NOMO-1 (cell line): ENCODE data around the gene LRP1B.

Experiments used
- DNase-seq, 2 experiments: peaks; one replicate each; lab custom pipeline; 2025; ENCODE audit not compliant: unreplicated experiment in 2 of 2; lab: John Stamatoyannopoulos, UW

LRP1B gene

GRCh38 chr2:140791802-140792201, 1339.0 kb downstream of the LRP1B start:
- DNase-seq, result no peak

DNA sequence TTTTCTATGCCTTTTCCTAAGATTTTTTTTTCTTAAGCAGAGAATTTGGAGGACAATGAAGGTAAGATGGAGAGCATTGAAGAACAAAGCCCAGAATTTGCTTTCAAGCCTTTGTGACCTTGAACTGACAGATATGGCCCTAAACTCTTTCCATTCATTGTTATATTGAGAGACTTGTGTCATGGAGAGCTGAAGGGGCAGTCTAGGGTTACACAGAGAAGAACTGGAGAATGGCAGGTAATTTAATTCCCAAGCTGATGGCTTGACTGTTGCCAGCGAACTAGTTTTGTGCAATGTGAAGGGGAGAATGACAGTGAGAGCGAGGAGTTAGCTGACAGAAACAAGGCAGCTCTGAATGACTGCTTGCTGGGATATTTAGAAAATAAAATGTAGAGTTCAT, 1344.2 kb downstream of the LRP1B start:
- DNase-seq, result no peak

DNA sequence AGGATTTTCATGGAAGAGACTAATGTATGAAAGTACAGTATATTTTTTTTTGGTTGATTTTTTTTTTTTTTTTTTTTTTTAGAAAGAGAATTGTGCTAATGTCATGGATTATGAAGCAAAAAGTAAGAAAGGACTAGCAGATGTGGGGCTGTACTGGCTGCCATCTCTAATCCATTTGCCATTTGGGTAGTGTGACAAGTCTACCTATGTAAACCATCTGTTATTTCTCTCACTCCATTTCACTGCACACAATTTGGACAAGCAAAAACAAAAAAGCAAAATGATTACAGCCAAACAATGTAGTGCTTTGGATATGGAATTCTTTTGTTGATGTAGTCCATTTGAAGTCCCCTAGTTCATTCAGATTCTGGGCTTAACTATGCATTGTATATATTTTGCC, 1355.4 kb downstream of the LRP1B start:
- DNase-seq, result no peak

- DNase-seq, result no peak
Measured at GRCh38 chr2:140770645-140771044, 1360.2 kb downstream of the LRP1B start.

- DNase-seq, result no peak
Measured at GRCh38 chr2:140761807-140762206, 1369.0 kb downstream of the LRP1B start.

- no peak for DNase-seq
Measured at GRCh38 chr2:140759426-140760156, 1371.2 kb downstream of the LRP1B start.

- no peak for DNase-seq
Measured at GRCh38 chr2:140747665-140748064, 1383.2 kb downstream of the LRP1B start.

- no peak for DNase-seq
Measured at GRCh38 chr2:140747090-140747489, 1383.7 kb downstream of the LRP1B start.

DNA sequence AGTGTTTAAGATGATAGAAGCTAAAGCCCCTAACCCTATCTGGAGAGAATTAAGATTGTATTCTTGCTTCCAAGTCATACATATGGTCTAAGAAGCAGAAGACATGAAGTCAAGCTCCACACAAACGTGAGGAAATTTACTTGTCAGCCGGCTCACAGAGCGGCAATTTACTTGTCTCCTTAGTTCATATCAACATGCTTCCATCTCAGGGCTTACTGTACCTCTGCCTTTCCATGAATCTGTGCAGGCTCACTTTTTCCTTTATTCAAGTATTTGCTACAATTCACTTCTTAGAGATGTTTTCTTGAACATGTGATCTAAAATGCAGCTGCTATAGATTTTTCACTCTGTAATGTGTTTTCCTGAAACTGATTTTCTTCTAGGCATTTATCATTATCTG, 1386.4 kb downstream of the LRP1B start:
- DNase-seq, result no peak

DNA sequence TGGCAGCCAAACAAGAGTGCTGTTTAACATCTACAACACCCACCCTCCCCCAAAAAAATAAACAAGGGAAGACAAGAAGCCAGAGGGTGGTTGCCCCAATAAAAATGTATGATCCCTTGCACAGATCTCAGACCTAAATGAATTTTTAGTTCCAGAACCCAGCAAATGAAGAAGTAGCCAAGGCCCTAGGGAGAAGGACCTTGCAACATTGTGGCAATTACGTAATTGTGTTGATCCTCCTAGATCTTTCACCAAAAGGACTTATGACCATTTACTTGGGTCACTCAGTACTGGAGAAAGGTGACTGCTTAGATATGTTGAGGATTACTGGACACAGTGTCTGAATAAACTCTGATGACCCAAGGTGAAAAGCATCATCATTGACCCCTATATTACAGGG, 1393.8 kb downstream of the LRP1B start:
- DNase-seq, result peak; percentile 65 to 67

DNA sequence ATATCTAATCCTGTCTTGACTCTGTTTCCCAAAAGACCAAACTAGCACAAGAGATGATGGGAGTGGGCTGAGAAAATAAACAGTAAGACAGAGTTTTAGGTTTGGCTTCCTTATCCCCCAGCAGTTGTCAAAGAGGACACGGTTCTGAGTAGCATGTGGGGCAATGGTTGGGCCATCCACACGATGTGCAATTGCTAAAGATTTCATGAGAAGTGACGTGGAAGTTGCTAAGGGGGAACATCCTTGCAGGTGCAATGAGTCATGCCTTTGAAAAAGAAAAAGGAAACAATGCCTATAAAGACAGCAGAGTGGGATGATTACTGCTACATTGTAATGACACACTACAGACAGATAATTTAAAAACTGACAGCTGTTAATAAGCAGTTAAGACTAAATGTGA, 1395.8 kb downstream of the LRP1B start:
- DNase-seq, result peak; percentile 86 to 88

- DNase-seq, result peak in 1 of 2 experiments; percentile 3
Measured at GRCh38 chr2:140718999-140719398, 1411.8 kb downstream of the LRP1B start.

DNA sequence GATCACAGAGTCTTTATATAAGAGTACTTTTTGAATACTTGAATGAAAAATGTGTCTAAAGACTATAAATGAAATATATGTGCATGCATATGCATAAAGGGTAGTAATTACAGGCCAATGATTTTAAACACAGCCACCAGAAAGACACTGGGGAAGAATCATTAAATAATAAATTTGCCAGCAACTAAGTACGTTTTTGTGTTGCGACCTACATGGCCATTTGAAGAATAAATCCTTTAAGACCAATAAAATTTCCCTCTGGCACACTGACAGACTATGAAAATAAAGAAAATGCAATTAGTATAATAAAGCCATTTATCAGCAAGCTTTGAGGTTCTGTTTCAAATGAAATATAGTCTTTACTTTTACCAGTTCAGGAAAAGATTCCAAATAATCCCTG, 1413.3 kb downstream of the LRP1B start:
- DNase-seq, result no peak

DNA sequence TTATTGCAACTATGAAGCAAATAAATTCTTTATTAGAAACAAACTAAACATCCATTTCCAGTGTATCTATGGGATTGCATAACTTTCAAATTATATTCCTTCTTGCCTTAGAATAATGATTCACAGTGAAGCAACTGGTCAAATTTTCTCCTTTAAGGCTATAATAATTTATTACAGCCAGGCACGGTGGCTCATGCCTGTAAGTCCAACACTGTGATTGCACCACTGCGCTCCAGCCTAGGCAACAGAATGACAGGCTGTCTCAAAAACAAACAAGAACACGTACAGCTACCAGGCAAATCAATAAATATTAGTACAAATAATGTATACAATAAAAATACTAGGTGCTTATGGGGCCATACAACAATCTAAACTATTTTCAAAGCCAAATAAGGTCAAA, 1416.2 kb downstream of the LRP1B start:
- DNase-seq, result peak in 1 of 2 experiments; percentile 16

DNA sequence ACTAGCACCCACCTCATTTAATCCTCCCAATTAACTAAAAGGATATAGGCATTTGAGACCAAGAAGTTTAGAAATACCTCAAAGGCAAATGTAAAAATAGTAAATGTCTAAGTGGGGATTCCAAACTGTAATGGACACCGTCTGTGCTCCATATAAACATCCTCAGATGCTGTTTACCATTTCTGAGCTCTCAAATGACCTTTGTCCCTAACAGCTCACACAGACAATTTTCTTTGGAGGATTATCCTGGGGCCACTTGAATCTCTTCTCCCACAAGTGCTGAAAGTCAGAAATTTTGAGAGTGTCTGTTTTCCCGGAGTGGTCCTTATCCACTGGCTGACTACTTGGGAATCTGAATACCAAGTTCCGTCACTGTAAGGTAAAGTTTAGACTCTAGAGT, 1418.9 kb downstream of the LRP1B start:
- DNase-seq, result no peak

DNA sequence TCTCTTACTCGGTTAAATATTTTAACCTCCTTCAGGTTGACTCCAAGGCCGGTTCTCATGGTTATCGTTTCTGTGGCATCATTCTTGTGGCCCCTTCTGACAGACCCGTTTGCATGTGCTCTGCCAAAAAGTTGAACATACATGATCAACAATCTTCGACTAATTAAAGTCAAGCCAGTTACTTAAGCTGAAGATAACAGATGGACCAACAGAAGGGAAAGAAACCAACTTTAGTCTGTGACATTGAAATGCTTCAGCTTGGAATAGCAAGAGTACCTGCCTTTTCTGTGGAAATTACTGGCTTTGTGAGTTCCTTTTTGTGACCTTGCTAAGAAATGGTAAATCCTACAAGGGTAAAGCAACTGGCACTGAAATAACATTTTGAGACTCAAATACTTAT, 1429.1 kb downstream of the LRP1B start:
- DNase-seq, result no peak

- no peak for DNase-seq
Measured at GRCh38 chr2:140698636-140699035, 1432.2 kb downstream of the LRP1B start.

- DNase-seq, result no peak
Measured at GRCh38 chr2:140696449-140696848, 1434.4 kb downstream of the LRP1B start.

GRCh38 chr2:140695155-140695554, 1435.7 kb downstream of the LRP1B start:
- peak; percentile 74 to 85 for DNase-seq

DNA sequence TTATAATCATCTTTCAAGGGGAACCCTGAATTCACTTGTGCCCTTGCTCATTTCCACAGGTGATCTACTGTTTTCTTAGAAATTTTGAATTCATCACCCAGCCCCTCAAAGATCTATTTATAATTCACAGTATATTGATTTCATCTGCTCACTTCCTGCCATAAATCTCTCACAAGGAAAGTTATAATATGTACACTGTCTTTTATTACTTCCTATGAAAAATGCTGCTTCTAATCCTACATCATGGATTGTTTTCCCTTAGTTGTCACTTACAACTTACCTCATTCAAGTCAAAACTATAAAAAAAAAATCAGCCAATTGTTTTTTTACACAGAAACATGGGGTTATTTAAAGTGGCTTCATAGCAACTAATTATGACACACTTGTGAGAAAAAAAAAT, 1443.0 kb downstream of the LRP1B start:
- DNase-seq, result no peak

DNA sequence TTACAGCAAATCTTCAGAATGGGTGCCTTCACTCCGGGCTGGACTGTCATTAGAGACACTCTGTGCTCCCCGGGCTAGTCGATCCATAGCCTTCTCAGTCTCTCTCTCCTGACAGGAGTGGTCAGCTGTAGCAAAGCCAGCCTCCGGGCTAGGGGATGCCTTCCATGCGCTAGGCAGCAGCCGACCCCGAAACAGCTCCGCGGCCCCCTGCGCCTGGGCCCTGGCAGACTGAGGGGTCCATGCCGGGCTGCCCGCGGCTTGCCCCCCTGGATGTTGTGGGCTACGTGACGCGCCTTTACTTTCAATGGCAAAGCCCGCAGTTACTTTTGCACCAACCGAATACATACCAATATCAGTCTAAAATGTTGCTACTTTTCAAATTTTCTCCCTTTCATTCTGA, 1447.2 kb downstream of the LRP1B start:
- no peak for DNase-seq

DNA sequence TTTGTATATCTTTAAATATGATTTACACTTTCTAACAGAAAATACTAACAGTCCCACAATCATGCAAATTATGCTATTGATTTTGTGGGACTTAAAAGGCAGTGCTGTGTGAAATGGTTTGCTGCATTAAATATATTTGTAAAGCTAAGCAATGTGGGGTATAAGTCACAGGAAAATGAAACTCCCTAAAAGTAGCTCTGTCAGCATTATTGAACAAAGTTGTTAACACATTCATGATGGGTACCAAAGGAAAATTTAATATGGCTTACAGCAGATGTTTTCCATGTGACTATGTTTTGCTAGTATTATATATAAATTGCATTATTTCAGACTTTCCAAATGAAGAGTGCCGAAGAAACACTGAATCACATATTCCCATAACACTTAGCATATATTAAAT, 1450.0 kb downstream of the LRP1B start:
- no peak for DNase-seq

DNA sequence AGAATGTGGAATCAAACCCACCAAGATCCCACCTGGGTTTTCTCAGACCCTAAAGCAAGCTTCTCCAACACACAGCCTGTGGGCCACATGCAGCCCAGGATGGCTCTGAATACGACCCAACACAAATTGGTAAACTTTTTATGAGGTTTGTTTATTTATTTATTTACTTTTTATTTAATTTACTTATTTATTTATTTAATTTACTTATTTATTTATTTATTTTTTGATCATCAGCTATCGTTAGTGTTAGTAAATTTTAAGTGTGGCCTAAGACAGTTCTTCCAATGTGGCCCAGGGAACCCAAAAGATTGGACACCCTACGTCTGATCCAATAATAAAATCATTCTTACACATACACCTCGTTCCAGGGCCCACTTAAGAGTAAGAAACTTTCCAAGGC, 1451.1 kb downstream of the LRP1B start:
- no peak for DNase-seq
